Inflammatory macrophage treated with lipopolysaccharide for 4 hours (primary cell): ENCODE measurements around the gene KLHDC1.
"Not testable (repeated sequence)": the region's sequence is repeated elsewhere in the genome, so short reads cannot be mapped to it uniquely, and the experiment has no call there.

Experiments used
- DNase-seq: peaks from one replicate; pipeline ENCODE4 v3.0.0-alpha.2; 2020

KLHDC1 gene

DNA sequence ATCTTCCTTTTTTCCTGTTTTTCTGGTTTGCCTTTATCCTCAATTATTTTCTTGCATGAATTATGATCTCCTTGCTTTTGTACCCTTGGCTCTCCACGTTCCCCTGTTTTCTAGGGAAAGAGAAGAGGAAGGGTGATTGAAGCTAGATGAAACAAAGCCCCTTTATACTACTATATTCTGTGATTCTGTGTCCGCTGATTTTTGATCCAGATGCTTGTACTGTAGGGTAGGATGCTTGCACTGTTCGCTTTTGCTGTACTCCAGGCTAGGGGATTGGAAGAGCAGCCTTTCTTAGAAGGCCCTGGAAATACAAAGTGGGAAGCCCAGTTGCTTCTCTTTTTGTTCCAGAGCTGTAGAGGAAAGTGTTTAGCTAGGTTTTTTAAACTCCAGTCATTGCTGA lies 40.0 kb downstream of the KLHDC1 start:
- no peak for DNase-seq

DNA sequence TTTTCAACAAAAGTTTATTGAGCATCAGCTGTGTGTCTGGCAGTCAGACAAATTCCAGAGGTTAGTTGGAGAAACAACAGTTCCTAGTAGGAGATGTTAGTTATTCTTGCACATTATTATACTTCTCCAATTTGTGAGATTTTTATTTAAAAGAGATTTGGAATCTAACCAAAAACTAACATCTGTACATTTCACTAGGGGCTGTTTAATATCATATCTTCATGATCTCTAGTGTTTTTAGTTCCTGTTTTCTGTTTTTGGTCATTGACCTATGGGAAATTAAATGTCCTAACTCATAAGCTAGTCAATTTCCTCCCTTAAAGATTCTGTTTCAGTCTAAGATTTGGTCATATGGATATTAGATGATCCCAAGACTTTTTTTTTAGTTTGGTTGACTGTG lies 40.9 kb downstream of the KLHDC1 start:
- DNase-seq: no peak

DNA sequence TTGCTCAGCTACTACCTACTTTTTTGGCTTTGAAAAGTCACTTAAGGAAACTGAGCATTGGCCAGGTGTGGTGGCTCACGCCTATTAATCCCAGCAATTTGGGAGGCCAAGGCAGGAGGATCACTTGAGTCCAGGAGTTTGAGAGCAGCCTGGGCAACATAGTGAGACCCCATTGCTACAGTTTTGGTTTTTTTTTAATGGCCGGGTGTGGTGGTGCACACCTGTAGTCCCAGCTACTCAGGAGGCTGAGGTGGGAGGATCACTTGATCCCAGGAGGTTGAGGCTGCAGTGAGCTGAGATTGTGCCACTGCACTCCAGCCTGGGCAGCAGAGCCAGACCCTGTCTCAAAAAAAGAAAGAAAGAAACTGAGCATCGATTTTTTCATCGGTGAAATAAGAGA lies 42.7 kb downstream of the KLHDC1 start:
- DNase-seq: not testable (repeated sequence)

DNA sequence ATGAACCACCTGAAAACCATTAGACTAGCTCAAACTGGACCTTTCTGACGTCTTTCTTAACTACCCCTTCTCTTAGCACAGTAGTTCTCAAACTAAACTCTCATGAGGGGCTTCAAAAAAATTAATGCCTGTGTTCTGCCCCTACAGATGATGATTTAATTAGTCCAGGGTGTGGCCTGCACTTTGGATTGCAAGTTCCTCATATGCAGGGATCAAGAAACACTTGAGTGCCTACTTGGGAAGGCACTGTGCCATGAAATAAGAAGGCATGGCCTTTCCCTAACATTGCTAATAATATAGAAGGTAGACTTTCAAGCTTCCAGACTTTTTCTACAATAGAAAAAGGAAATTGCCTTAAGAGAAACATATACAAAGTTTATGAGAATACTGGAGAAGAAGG lies 52.3 kb downstream of the KLHDC1 start:
- DNase-seq: no peak

DNA sequence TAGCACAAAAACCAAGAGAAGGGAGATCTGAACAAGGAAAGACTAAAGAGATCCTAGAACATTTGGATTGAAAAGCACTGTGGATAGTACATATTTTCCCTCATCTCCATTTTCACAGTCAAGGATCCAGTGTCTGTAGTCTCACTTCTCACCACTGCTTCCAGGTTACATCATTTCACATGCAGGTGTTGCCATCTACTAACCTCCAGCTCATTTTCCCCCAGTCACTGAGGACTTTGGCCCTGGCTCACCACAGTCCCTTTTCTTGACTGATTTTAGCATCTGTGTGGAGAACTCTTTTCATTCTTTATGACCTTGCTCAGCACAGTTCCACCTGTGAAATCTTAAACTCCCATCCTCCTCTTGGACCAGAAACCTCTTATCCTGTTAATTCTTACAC lies 53.6 kb downstream of the KLHDC1 start:
- not testable (repeated sequence) for DNase-seq

DNA sequence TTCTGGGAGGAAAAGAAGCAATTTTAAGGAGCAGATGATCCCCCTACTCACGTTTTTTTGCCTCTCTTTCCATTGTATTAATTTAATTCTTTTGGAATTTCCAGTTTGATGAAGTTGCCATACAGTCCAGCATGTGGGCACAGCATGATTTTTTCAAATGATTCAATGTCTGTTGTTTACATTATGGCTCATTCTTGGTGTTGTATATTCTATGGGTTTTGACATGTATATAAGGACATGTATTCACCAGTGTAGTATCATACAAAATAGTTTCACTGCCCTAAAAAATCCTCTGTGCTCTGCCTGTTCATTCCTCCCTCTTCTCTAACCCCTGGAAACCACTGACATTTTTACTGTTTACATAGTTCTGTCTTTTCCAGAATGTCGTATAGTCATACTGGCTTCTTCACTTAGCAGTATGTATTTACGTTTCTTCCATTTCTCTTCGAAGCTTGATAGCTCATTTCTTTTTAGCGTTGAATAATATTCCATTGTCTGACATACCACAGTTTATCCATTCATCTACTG lies 61.7 kb downstream of the KLHDC1 start:
- no peak for DNase-seq

DNA sequence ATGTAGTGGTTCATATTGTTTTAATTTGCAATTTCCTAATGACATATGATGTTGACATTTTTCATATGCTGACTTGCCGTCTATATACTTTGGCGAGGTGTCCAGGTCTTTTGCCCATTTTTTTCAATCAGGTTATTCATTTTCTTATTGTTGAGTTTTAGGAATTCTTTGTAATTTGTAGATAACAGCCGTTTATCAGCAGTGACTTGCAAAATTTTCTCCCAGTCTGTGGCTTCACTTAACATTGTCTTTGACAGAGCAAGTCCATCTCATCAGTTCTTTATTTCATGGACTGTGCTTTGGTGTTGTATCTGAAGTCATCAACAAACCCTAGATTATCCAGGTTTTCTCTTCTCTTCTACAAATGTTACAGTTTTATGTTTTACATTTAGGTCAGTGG lies 62.5 kb downstream of the KLHDC1 start:
- DNase-seq: no peak

DNA sequence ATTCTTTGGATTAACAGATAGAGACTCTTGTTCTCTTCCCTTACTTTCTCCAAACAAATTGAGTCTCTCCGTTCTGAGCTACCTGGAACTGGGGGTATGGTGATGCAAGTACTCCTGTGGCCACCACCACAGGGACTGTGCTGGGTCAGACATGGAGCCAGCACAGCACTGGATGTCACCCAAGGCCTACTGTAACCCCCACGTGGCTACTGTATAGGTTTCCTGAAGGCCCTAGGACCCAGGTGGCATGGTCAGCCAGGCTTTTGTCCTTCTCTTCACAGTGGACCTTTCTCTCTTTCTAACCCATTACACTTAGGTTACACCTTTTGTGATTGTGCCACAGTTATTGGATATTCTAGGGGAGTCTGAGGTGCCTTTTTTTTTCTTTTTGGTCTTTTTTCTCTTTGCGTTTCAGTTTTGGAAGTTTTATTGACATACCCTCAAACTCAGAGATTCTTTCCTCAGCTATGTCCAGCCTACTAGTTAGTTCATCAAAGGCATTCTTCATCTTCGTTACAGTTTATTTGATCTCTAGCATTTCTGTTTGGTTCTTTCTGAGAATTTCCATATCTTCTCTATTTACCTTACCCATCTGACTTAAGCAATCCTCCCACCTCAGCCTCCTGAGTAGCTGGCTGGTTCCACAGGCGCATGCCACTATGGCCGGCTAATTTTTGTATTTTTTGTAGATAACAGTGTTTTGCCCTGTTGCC lies 69.1 kb downstream of the KLHDC1 start:
- no peak for DNase-seq

DNA sequence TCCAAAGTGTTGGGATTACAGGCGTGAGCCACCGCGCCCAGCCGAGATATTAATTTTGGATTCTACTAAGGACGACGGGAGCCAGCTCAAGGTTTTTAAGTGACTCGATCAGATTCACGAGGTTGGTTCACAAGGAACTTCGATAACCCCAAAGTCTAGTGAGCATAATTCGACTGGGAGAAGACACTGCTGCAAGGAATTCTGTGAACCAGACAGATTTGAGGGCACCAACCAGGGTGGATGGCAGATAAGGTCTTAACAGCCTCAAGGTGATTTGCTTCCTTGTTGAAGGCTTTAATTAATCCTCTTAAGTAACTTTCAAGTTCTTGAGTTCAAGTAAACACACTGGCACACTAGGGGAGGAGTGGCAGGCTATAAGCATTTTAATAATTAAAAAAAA lies 73.9 kb downstream of the KLHDC1 start:
- DNase-seq: no peak

DNA sequence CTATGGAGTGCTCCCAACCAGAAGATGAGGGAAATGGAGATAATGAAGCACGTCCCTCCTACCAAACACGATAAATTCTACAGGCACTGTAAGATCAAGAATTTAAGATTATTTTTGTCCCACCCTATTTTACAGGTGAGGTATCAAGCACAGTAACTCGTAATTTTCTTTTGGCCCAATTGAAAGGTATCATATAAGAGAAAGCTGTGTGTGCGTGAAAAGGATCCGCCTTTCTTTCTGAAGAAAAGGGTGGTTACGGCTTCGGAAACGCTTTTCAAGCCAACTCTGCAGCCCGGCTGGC lies 74.3 kb downstream of the KLHDC1 start:
- no peak for DNase-seq

DNA sequence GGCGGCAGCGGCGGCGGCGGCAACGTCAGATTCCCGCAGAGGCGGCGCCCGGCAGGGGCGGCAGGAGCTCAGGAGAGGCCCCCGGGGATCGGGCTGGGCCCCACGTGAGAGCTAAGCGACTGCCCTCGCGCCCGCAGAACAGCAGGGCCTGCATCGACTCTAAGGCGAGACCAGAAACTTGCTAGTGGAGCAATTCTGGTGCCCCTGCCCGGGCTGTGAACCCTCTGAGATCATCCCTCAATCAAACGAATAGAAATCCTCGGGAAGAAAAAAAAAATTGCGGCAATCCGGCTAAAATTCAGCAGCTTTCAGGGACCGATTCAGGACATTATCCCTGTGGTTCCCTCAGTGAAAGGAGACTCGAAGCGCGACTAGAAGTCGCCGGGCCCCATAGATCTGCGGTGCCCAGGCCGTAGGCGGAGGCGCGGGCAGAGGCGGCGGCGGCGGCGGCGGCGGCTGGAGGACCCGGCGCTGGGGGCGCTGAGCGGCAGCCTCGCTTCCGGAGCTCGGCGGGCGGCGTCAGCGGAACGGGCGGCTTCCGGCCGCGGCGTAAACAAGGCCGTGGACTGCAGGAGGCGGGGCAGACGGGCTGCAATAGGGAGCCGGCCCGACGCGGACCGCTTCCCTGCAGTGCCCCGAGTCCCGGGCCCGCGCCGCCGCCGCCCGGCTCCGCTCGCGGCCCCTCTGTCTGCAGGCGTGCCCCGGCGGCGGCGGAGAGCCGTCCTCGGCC lies 74.8 kb downstream of the KLHDC1 start, which contains the start of gene KLHDC2:
KLHDC2 (plus strand) TSS at position 583 of the 730 bp plus-strand sequence. CDS start 316 bp downstream, outside the sequence.
- peak; percentile 92 for DNase-seq

DNA sequence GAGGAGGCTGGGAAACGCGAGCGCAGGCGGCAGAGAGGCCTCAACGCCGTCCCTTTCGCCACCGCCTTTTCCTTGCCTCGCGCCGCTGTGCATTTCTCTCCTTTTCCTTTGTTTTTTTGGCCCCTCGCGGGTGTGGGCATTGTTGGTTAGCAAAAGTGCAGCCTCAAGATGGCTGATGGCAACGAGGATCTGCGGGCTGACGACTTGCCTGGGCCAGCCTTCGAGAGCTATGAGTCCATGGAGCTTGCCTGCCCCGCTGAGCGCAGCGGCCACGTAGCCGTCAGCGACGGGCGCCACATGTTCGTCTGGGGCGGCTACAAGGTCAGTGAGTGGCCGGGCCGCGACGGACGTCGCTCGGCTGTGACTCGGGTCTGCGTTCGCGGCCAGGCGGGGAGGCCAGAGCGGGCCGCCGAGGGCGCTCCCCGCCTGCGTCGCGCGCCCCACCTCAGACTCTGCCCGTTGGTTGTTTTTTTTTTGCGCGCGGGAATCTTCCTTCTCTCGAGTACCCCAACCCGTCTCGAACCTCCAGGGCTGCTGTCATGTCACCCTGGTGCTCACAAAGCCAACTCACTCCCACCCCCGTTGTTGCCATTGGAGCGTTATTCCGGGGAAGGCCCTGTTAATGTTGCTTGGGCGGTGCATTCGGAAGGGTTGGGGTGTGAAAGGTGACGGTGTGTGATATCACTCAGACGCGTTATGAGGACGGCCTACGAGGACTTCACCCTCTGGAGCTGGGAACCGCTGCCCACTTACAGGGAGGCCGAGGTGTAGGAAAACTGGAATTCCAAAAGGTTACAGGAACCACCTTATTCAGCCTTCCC lies 75.6 kb downstream of the KLHDC1 start:
- peak; percentile 65 for DNase-seq

DNA sequence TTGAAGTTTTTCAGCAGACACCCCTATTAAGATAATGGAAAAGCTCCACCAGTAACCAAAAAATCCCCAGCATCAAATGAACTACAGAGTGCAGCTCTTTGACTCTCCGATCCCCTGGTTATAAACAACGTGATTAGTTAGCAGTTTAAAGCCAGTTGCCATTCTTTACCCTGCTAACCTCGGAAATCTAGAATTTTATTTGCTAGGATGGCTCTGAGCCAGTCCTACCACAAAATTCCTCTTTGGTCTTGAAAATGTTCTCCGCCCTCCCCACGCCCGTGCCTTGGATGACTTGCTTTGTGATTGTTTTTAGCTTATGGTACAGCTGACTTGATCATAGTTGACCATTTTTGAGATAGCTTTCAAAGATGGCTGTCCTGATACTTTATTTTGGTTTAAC lies 76.3 kb downstream of the KLHDC1 start:
- no peak for DNase-seq

DNA sequence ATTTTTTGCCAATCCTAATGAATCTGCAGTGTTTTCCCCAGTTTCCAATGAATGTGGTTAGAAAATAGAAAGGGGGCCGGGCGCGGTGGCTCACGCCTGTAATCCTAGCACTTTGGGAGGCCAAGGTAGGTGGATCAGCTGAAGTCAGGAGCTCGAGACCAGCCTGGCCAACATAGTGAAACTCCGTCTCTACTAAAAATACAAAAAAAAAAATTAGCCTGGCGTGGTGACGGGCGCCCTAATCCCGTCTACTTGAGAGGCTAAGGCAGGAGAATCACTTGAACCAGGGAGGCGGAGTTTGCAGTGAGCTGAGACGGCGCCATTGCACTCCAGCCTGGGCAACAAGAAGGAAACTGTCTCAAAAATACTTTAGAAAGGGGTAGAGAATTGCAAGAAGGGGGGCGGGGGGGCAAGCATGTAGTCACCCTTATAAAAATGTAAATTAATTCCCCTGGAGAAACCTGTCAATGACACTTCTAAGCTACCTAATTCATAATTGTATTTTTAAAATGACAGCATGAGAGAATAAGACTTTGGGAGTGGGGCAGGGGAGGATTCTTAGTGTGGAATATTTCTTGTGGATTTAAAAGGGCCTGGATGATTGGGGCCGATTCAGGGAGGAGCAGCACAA lies 76.8 kb downstream of the KLHDC1 start:
- no peak for DNase-seq

DNA sequence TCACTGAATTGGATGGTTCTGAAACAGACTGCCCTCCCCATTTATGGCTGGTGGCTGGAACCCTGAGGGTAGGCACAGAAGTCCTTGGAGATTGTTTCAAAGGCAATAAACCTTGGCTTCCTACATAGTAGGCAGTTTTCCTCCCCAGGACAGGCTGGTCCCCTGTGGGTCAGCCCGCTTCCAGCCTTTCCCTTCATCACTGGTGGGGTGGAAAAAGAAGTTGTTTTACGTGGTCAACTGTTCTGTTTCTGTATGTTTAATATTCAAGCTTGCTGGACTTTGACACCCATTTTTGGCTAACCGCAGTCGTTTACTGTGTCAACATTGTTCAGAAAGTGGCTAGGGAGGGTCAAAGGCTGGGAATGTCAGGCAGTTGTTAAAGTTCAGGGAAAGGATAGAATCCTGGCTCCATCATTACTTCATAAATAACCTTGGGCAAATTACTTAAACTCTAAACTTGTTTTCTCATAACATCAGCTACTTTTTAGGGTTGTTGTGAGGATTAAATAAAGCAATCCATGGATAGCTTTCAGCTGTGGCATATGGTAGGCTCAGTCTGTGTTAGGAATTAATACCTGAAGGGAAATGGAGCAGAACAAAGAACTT lies 77.4 kb downstream of the KLHDC1 start:
- no peak for DNase-seq

DNA sequence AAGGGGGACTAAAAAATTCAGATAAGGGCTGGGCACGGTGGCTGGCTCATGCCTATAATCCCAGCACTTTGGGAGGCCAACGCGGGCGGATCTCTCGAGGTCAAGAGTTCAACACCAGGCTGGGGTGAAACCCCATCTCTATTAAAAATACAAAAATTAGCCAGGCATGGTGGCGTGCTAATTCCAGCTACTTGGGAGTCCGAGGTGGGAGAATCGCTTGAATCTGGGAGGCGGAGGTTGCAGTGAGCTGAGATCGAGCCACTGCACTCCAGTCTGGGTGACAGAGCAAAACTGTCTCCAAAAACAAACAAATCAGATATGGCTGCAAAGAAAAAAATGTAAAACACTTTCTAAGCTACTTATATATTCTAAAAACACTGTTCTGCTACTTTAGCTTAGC lies 78.8 kb downstream of the KLHDC1 start:
- not testable (repeated sequence) for DNase-seq

DNA sequence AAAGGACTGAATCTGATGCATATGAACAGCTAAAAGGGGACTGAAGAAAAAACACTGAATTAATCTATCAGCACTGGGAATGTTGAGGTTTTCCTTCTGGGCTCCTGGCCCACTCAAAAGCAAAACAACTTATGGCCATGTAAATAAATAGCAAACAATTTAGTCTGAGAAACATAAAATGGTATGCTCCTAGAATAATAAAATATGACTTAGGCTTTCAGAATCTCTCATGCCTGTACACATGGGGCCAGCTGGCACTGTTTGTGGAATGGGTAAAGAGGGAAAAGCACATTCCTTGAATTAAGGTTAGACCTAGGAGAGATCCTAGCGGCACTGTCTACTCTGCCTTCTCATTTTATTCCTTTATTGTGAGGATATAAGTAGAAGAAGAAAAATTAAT lies 81.2 kb downstream of the KLHDC1 start:
- no peak for DNase-seq

DNA sequence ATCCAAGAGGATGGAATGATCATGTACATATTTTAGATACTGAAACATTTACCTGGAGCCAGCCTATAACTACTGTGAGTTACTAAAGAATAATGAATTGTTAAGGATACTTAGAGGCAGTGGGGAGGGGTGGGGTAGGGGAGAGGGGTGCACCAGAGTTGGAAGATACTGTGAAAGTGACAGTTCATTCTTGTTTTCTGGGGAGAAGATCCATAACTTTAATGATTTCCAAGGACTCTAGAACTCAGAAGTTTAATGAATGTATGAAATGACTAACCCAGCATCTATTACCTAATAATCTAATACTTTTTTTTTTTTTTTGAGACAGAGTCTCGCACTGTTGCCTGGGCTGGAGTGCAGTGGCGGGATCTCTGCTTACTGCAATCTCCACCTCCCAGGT lies 85.5 kb downstream of the KLHDC1 start:
- no peak for DNase-seq

DNA sequence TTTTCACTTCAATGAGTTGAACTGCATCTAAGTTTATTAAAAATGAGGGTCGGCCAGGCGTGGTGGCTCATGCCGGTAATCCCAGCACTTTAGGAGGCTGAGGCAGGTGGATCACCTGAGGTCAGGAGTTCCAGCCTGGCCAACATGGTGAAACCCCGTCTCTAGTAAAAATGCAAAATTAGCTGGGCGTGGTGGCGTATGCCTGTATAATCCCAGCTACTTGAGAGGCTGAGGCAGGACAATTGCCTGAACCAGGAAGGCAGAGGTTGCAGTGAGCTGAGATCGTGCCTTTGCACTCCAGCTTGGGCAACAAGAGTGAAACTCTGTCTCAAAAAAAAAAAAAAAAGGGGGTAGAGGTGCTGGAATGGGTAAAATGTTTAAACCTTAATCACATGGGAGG lies 88.1 kb downstream of the KLHDC1 start:
- not testable (repeated sequence) for DNase-seq

DNA sequence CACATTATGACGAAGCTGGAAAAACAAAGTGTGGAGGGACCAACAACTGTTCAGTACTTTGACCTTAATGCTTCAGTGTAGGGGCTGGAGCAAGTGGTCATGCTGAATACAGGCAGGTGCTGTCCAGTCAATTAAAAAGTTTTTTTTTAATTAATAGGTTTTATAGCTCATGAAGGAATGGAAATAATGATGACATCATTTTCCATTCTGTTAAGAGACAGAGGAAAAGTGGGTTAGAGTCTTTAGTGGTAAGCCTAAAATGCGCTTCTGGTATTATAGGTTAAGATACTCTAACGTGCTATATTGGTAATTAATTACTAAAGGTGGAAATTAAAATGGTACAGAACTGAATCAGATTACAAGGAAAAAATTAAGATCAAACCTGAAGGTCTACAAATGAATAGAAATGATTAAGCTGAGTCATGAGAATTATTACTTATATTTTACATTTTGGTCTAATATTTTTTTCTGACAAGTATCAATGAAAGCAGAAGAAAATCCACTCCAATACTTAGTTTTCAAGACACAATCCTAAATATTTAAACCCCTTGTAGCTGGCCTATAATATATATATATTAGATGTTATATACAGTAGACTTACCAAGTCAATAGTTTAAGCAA lies 90.6 kb downstream of the KLHDC1 start:
- no peak for DNase-seq

DNA sequence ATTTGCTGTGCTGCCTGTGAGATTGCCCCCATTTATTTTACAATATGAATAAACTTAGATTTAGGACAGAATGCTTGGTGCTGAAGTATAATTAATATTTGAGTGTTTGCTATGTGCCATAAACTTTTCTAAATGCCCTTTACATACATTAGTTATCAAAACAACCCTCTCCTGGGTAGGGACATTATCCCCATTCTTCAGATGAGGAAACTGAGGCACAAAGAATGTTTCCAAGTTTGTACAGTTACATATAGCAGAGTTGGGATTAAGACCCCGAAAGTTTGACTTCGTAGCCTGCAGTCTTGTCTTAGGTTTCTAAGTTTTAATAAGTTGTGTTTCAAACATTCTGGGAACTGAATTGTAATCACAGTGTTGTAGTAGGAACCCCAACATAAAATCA lies 93.4 kb downstream of the KLHDC1 start:
- DNase-seq: no peak

DNA sequence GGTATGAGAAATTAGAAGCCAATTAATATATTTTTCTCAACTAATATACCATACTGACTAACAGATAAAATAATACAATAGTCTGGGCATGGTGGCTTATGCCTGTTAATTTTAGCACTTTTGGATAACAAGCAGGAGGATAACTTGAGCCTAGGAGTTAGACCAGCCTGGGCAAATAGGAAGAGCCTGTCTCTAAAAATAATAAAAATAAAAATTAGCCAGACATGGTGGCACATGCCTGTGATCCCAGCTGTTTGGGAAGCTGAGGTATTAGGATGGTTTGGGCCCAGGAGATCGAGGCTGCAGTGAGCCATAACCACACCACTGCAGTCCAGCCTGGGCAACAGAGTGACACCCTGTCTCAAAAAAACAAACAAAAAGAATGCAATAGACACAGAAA lies 99.7 kb downstream of the KLHDC1 start:
- DNase-seq: no peak
